WTC11 (cell line): Measurements from ENCODE around the gene DIS3. TPM values are rescaled to one million over a fixed set of nuclear protein-coding genes. Genes with fewer than 3 reads are reported as not detected.

ENCODE experiments used
- ATF1 ChIP-seq: sonication (generic); formaldehyde crosslinking; IDR thresholded peaks from 2 replicates; pipeline ENCODE4 v1.8.1; 2023; ENCODE audit warnings: mild to moderate bottlenecking, moderate library complexity, missing genetic modification reagents
- CREB1 ChIP-seq: sonication (generic); formaldehyde crosslinking; IDR thresholded peaks from 2 replicates; pipeline ENCODE4 v1.8.0; 2023; ENCODE audit warnings: mild to moderate bottlenecking, missing genetic modification reagents
- FOXK1 ChIP-seq: sonication (generic); formaldehyde crosslinking; IDR thresholded peaks from 2 replicates; pipeline ENCODE4 v1.8.0; 2022; ENCODE audit warnings: mild to moderate bottlenecking, moderate library complexity, missing genetic modification reagents
- NFYB ChIP-seq: sonication (generic); formaldehyde crosslinking; conservative IDR thresholded peaks from 2 replicates; pipeline ENCODE4 v1.8.0; 2022; ENCODE audit warnings: low read depth, missing genetic modification reagents
- SMAD3 ChIP-seq: sonication (generic); formaldehyde crosslinking; IDR thresholded peaks from 2 replicates; pipeline ENCODE4 v1.8.0; 2022; ENCODE audit warnings: missing genetic modification reagents, mild to moderate bottlenecking, borderline replicate concordance
- ZBTB21 ChIP-seq: sonication (generic); formaldehyde crosslinking; IDR thresholded peaks from 2 replicates; pipeline ENCODE4 v1.8.1; 2023; ENCODE audit warnings: mild to moderate bottlenecking, missing genetic modification reagents, borderline replicate concordance
- ZNF281 ChIP-seq: sonication (generic); formaldehyde crosslinking; IDR thresholded peaks from 2 replicates; pipeline ENCODE4 v1.8.0; 2023; ENCODE audit warnings: mild to moderate bottlenecking, missing genetic modification reagents
- ZNF396 ChIP-seq: fragments of 250-450 bp; sonication (Bioruptor Pico); IDR thresholded peaks from 2 replicates; pipeline ENCODE4 v1.8.0; 2021; ENCODE audit warnings: mild to moderate bottlenecking, moderate library complexity, borderline replicate concordance
- ZSCAN18 ChIP-seq: fragments of 250-450 bp; sonication (Bioruptor Pico); IDR thresholded peaks from 2 replicates; pipeline ENCODE4 v2.1.2; 2022; ENCODE audit warnings: mild to moderate bottlenecking, moderate library complexity
- total RNA-seq: library from RNA; stranded (reverse); gene quantifications from 3 replicates; pipeline ENCODE4 v1.2.3, GENCODE V29; 2021
- TF ChIP-seq, protein P1 (sequence below): sonication (generic); formaldehyde crosslinking; IDR thresholded peaks from 2 replicates; pipeline ENCODE4 v1.8.1; 2022; ENCODE audit warnings: mild to moderate bottlenecking, moderate library complexity, missing genetic modification reagents
- TF ChIP-seq, protein P2 (sequence below): sonication (generic); formaldehyde crosslinking; IDR thresholded peaks from 2 replicates; pipeline ENCODE4 v1.8.1; 2022; ENCODE audit warnings: low read depth, mild to moderate bottlenecking, moderate library complexity, missing genetic modification reagents, borderline replicate concordance
- TF ChIP-seq, protein P3 (sequence below): sonication (generic); formaldehyde crosslinking; IDR thresholded peaks from 2 replicates; pipeline ENCODE4 v1.8.1; 2022; ENCODE audit warnings: mild to moderate bottlenecking, missing genetic modification reagents, moderate library complexity, borderline replicate concordance
- TF ChIP-seq, protein P4 (sequence below): sonication (generic); formaldehyde crosslinking; IDR thresholded peaks from 2 replicates; pipeline ENCODE4 v1.8.0; 2022; ENCODE audit warnings: mild to moderate bottlenecking, missing genetic modification reagents
- TF ChIP-seq, protein P5 (sequence below): sonication (generic); formaldehyde crosslinking; IDR thresholded peaks from 2 replicates; pipeline ENCODE4 v1.8.1; 2022; ENCODE audit warnings: low read depth, missing genetic modification reagents, borderline replicate concordance
- TF ChIP-seq, protein P6 (sequence below): sonication (generic); formaldehyde crosslinking; IDR thresholded peaks from 2 replicates; pipeline ENCODE4 v1.8.0; 2022; ENCODE audit warnings: mild to moderate bottlenecking, missing genetic modification reagents

DIS3 gene
- total RNA-seq, 1 experiment from 2014 or later = 39.9 TPM

DNA sequence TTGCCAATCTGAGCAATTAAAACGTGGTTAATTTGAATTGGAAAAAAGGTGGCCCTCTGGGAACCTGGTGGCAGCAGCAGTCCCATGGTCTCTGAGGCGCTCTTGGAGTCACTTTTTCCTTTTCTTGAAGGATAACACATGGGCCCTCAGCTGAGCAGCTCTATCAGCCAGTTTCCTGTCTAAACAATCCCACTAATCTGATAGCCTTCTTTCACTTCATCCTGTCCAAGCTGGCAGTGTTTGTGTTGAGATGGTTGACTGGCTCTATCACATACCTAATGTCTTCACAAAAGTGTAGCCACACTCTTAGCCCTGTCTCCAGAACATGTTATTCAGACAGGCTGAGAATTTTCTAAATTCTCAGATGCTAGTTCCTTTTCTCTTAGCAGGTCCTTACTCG lies 64.9 kb downstream of the DIS3 start (continued):
- TF ChIP-seq ATF1 (CRISPR knock-in tag) = no peak
- TF ChIP-seq SMAD3 (CRISPR knock-in tag) = no peak
- no peak for TF ChIP-seq NFYB (CRISPR knock-in tag)
- TF ChIP-seq, protein P1, sequence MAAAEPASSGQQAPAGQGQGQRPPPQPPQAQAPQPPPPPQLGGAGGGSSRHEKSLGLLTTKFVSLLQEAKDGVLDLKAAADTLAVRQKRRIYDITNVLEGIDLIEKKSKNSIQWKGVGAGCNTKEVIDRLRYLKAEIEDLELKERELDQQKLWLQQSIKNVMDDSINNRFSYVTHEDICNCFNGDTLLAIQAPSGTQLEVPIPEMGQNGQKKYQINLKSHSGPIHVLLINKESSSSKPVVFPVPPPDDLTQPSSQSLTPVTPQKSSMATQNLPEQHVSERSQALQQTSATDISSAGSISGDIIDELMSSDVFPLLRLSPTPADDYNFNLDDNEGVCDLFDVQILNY (CRISPR knock-in tag) = no peak
- TF ChIP-seq, protein P2, sequence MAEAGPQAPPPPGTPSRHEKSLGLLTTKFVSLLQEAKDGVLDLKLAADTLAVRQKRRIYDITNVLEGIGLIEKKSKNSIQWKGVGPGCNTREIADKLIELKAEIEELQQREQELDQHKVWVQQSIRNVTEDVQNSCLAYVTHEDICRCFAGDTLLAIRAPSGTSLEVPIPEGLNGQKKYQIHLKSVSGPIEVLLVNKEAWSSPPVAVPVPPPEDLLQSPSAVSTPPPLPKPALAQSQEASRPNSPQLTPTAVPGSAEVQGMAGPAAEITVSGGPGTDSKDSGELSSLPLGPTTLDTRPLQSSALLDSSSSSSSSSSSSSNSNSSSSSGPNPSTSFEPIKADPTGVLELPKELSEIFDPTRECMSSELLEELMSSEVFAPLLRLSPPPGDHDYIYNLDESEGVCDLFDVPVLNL (CRISPR knock-in tag) = no peak
- TF ChIP-seq, protein P3, sequence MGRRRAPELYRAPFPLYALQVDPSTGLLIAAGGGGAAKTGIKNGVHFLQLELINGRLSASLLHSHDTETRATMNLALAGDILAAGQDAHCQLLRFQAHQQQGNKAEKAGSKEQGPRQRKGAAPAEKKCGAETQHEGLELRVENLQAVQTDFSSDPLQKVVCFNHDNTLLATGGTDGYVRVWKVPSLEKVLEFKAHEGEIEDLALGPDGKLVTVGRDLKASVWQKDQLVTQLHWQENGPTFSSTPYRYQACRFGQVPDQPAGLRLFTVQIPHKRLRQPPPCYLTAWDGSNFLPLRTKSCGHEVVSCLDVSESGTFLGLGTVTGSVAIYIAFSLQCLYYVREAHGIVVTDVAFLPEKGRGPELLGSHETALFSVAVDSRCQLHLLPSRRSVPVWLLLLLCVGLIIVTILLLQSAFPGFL (CRISPR knock-in tag) = no peak
- TF ChIP-seq, protein P4, sequence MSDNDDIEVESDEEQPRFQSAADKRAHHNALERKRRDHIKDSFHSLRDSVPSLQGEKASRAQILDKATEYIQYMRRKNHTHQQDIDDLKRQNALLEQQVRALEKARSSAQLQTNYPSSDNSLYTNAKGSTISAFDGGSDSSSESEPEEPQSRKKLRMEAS (CRISPR knock-in tag) = no peak
- TF ChIP-seq ZNF281 (CRISPR knock-in tag) = no peak
- no peak for TF ChIP-seq ZBTB21
- no peak for TF ChIP-seq FOXK1
- TF ChIP-seq, protein P5, sequence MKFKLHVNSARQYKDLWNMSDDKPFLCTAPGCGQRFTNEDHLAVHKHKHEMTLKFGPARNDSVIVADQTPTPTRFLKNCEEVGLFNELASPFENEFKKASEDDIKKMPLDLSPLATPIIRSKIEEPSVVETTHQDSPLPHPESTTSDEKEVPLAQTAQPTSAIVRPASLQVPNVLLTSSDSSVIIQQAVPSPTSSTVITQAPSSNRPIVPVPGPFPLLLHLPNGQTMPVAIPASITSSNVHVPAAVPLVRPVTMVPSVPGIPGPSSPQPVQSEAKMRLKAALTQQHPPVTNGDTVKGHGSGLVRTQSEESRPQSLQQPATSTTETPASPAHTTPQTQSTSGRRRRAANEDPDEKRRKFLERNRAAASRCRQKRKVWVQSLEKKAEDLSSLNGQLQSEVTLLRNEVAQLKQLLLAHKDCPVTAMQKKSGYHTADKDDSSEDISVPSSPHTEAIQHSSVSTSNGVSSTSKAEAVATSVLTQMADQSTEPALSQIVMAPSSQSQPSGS (CRISPR knock-in tag) = no peak
- TF ChIP-seq ZSCAN18 (CRISPR knock-in tag) = no peak
- no peak for TF ChIP-seq CREB1 (CRISPR knock-in tag)
- TF ChIP-seq ZNF396 (CRISPR knock-in tag) = no peak
- TF ChIP-seq, protein P6, sequence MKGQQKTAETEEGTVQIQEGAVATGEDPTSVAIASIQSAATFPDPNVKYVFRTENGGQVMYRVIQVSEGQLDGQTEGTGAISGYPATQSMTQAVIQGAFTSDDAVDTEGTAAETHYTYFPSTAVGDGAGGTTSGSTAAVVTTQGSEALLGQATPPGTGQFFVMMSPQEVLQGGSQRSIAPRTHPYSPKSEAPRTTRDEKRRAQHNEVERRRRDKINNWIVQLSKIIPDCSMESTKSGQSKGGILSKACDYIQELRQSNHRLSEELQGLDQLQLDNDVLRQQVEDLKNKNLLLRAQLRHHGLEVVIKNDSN (CRISPR knock-in tag) = no peak

Other genes starting within 250 kb of the DIS3 start
- 22.8 to 23.5 TPM (median 23.2 TPM) in 3 replicates for gene MZT1, start 54.3 kb downstream of the DIS3 start, total RNA-seq
- gene BORA, start 54.0 kb downstream of the DIS3 start, total RNA-seq = 12.3 to 14.5 TPM (median 12.9 TPM) in 3 replicates
- gene PIBF1, start 233 bp upstream of the DIS3 start, total RNA-seq = 12.5 to 16.0 TPM (median 12.9 TPM) in 3 replicates